Uterus (tissue), 2 donors: ENCODE data around the gene FGF14.

Experiments
- POLR2A ChIP-seq, 2 donors: fragments of 450-650 bp; IDR thresholded peaks; one replicate each; pipeline ENCODE4 v1.6.1; 2016; ENCODE audit warnings: antibody characterized with exemption in 2 of 2, mild to moderate bottlenecking in 1 of 2, moderate library complexity in 1 of 2
- TF ChIP-seq, protein P1 (sequence below), 4 experiments: fragments of 200-600 bp in 2 of 4; fragments of 450-650 bp in 2 of 4; sonication (generic) in 2 of 4; IDR thresholded peaks; one replicate each; pipeline ENCODE4 v1.5.1; 2016 to 2019; ENCODE audit warnings: antibody characterized with exemption in 4 of 4, mild to moderate bottlenecking in 2 of 4, moderate library complexity in 1 of 4

GRCh38 chr13:102399791-102400674 is 1.8 kb downstream of the FGF14 start:
- TF ChIP-seq, protein P1, sequence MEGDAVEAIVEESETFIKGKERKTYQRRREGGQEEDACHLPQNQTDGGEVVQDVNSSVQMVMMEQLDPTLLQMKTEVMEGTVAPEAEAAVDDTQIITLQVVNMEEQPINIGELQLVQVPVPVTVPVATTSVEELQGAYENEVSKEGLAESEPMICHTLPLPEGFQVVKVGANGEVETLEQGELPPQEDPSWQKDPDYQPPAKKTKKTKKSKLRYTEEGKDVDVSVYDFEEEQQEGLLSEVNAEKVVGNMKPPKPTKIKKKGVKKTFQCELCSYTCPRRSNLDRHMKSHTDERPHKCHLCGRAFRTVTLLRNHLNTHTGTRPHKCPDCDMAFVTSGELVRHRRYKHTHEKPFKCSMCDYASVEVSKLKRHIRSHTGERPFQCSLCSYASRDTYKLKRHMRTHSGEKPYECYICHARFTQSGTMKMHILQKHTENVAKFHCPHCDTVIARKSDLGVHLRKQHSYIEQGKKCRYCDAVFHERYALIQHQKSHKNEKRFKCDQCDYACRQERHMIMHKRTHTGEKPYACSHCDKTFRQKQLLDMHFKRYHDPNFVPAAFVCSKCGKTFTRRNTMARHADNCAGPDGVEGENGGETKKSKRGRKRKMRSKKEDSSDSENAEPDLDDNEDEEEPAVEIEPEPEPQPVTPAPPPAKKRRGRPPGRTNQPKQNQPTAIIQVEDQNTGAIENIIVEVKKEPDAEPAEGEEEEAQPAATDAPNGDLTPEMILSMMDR (IDR thresholded peaks at IDR 0.05) = no peak
- TF ChIP-seq POLR2A (IDR thresholded peaks at IDR 0.05) = no peak
